CD14-positive monocyte (primary cell): ENCODE results near the gene AQP4. TPM values are rescaled to one million over a fixed set of nuclear protein-coding genes. Genes with fewer than 3 reads are reported as not detected.

ENCODE experiments used
- DNase-seq, 3 donors: peaks; one replicate each; pipeline ENCODE4 v3.0.0-alpha.2; 2011 to 2022
- H2AFZ ChIP-seq: 2 replicates; pipeline ENCODE4 v1.6.0; 2012; ENCODE audit warnings: mild to moderate bottlenecking, low read depth, low read length, inconsistent platforms; ENCODE audit not compliant: insufficient read depth, poor library complexity, severe bottlenecking
- H3K27ac ChIP-seq, 2 donors: 1 replicate in 1 of 2; 2 replicates in 1 of 2; pipeline ENCODE4 v1.5.1; 2012 to 2013; ENCODE audit warnings: low read length in 2 of 2, control low read depth in 1 of 2, inconsistent platforms in 1 of 2, low read depth in 1 of 2, mild to moderate bottlenecking in 1 of 2
- H3K27me3 ChIP-seq, 2 donors: one replicate each; pipeline versions ENCODE4 v1.6.0 to v1.6.1; 2011 to 2013; ENCODE audit warnings: low read length in 2 of 2; ENCODE audit not compliant: control insufficient read depth in 2 of 2, insufficient read depth in 2 of 2
- H3K36me3 ChIP-seq, 2 donors: replicated peaks in 1 of 2; 1 replicate in 1 of 2; 2 replicates in 1 of 2; pipeline versions ENCODE4 v1.5.1 to v1.6.1; 2012 to 2013; ENCODE audit warnings: low read length in 2 of 2, control low read depth in 1 of 2, inconsistent platforms in 1 of 2, mild to moderate bottlenecking in 1 of 2; ENCODE audit not compliant: insufficient read depth in 2 of 2, control insufficient read depth in 1 of 2
- H3K4me1 ChIP-seq, 2 donors: 1 replicate in 1 of 2; 2 replicates in 1 of 2; pipeline versions ENCODE4 v1.5.1 to v1.6.1; 2012 to 2013; ENCODE audit warnings: low read length in 2 of 2, control low read depth in 1 of 2, inconsistent platforms in 1 of 2, mild to moderate bottlenecking in 1 of 2, moderate library complexity in 1 of 2; ENCODE audit not compliant: insufficient read depth in 2 of 2, control insufficient read depth in 1 of 2
- H3K4me2 ChIP-seq: replicated peaks from 2 replicates; pipeline ENCODE3; 2012; ENCODE audit warnings: low read length, moderate library complexity, mild to moderate bottlenecking; ENCODE audit not compliant: poor library complexity, severe bottlenecking; ENCODE audit errors: extremely low read depth
- H3K4me3 ChIP-seq, 3 experiments: fragments of 200-600 bp in 1 of 3; sonication (generic) in 1 of 3; replicated peaks in 1 of 3; 1 replicate in 2 of 3; 2 replicates in 1 of 3; pipeline ENCODE4 v1.5.1; 2011 to 2013; ENCODE audit warnings: low read length in 3 of 3, mild to moderate bottlenecking in 3 of 3, control low read depth in 2 of 3, low read depth in 2 of 3, inconsistent platforms in 1 of 3, moderate library complexity in 1 of 3
- H3K79me2 ChIP-seq: 2 replicates; pipeline ENCODE4 v1.6.0; 2012; ENCODE audit warnings: mild to moderate bottlenecking, control low read depth, inconsistent platforms, low read length, moderate library complexity; ENCODE audit not compliant: insufficient read depth
- H3K9ac ChIP-seq: 2 replicates; pipeline ENCODE4 v1.6.0; 2017; ENCODE audit warnings: low read length, mild to moderate bottlenecking; ENCODE audit not compliant: insufficient read depth, poor library complexity, severe bottlenecking
- H3K9me3 ChIP-seq, 2 donors: replicated peaks in 1 of 2; 1 replicate in 1 of 2; 2 replicates in 1 of 2; pipeline versions ENCODE4 v1.5.1 to v1.6.1; 2012 to 2013; ENCODE audit warnings: low read length in 2 of 2, control low read depth in 1 of 2; ENCODE audit not compliant: control insufficient read depth in 1 of 2, insufficient read depth in 1 of 2
- H4K20me1 ChIP-seq: 2 replicates; pipeline ENCODE4 v1.6.0; 2012; ENCODE audit warnings: mild to moderate bottlenecking, low read length, control low read depth, moderate library complexity; ENCODE audit not compliant: insufficient read depth
- H3K27ac Mint-ChIP-seq, 7 donors: one replicate each; pipeline ENCODE4 v1.8.0; 2020; ENCODE audit warnings: mild to moderate bottlenecking in 7 of 7, mixed read lengths in 7 of 7, moderate library complexity in 6 of 7, inconsistent platforms in 2 of 7
- H3K27me3 Mint-ChIP-seq, 3 donors: one replicate each; pipeline ENCODE4 v1.8.0; 2021 to 2022; ENCODE audit warnings: low read depth in 3 of 3, mild to moderate bottlenecking in 3 of 3, mixed read lengths in 3 of 3, moderate library complexity in 3 of 3, inconsistent platforms in 1 of 3
- H3K36me3 Mint-ChIP-seq, 2 donors: one replicate each; pipeline ENCODE4 v1.8.0; 2020; ENCODE audit warnings: mixed read lengths in 2 of 2, inconsistent platforms in 1 of 2, mild to moderate bottlenecking in 1 of 2
- H3K4me1 Mint-ChIP-seq: one replicate; pipeline ENCODE4 v1.8.0; 2020; ENCODE audit warnings: mild to moderate bottlenecking, mixed read lengths
- H3K4me3 Mint-ChIP-seq, 2 donors: one replicate each; pipeline ENCODE4 v1.8.0; 2020; ENCODE audit warnings: mild to moderate bottlenecking in 2 of 2, mixed read lengths in 2 of 2, moderate library complexity in 1 of 2
- H3K9me3 Mint-ChIP-seq, 7 donors: one replicate each; pipeline ENCODE4 v1.8.0; 2020 to 2022; ENCODE audit warnings: mixed read lengths in 7 of 7, mild to moderate bottlenecking in 6 of 7, moderate library complexity in 6 of 7, inconsistent platforms in 2 of 7
- WGBS: methylation state at CpG from one replicate; pipeline ENCODE4 v1.1.5; 2013; ENCODE audit warnings: missing lambda C conversion rate; ENCODE audit not compliant: insufficient coverage; 5-methylcytosine and 5-hydroxymethylcytosine counted together
- intact Hi-C, 2 donors: fragments of 100-400 bp; cut with micrococcal nuclease; formaldehyde crosslinking; loops; one replicate each; pipeline versions ENCODE4 v1.15.0 to v1.15.1; 2023
- polyA plus RNA-seq, 3 donors: library from polyadenylated mRNA; depleted of rRNA in 1 of 3; unstranded in 2 of 3; stranded (reverse) in 1 of 3; fragments of 300-500 nt in 2 of 3; fragments of >200 nt in 1 of 3; fragmentation: Illumina TruSeq in 2 of 3; gene quantifications; 1 replicate in 2 of 3; 2 replicates in 1 of 3; pipeline ENCODE4 v1.2.3, GENCODE V29; 2012 to 2021
- TF ChIP-seq, protein P1 (sequence below): fragments of 200-600 bp; IDR thresholded peaks from one replicate; pipeline ENCODE4 v1.8.0; 2022; ENCODE audit warnings: antibody characterized with exemption, mild to moderate bottlenecking

The AQP4 gene
- polyA plus RNA-seq, 3 donors = not detected

- H3K36me3 ChIP-seq = no peaks in the 10 kb centered on the region
- H3K79me2 ChIP-seq = no peaks in the 10 kb centered on the region
- Mint-ChIP-seq H3K27ac (no peak overlapping the region), H3K4me3 (no peak overlapping the region), H3K36me3 (peaks cover 0 to 5% of the 10 kb centered on the region in 2 donors), H3K4me1 (peaks cover 18% of the 10 kb centered on the region), H3K27me3 (peaks cover 5 to 25% (median 22%) of the 10 kb centered on the region in 3 donors), H3K9me3 (peaks cover 0 to 13% (median 4%) of the 10 kb centered on the region in 7 donors)
- H3K27ac ChIP-seq = no peak overlapping the region
- no peak for DNase-seq
- no peaks in the 10 kb centered on the region for H4K20me1 ChIP-seq
- H3K4me1 ChIP-seq = peaks cover 11 to 20% of the 10 kb centered on the region in 2 donors
- WGBS = 100% methylated on average over 2 of the region's 3 CpGs
- peaks cover 0 to 6% of the 10 kb centered on the region in 2 donors for H3K9me3 ChIP-seq
- intact Hi-C loops = no loop called here
- H3K9ac ChIP-seq = no peak overlapping the region
- TF ChIP-seq, protein P1, sequence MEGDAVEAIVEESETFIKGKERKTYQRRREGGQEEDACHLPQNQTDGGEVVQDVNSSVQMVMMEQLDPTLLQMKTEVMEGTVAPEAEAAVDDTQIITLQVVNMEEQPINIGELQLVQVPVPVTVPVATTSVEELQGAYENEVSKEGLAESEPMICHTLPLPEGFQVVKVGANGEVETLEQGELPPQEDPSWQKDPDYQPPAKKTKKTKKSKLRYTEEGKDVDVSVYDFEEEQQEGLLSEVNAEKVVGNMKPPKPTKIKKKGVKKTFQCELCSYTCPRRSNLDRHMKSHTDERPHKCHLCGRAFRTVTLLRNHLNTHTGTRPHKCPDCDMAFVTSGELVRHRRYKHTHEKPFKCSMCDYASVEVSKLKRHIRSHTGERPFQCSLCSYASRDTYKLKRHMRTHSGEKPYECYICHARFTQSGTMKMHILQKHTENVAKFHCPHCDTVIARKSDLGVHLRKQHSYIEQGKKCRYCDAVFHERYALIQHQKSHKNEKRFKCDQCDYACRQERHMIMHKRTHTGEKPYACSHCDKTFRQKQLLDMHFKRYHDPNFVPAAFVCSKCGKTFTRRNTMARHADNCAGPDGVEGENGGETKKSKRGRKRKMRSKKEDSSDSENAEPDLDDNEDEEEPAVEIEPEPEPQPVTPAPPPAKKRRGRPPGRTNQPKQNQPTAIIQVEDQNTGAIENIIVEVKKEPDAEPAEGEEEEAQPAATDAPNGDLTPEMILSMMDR = no peak
- H2AFZ ChIP-seq = no peak overlapping the region
- peaks cover 11 to 22% of the 10 kb centered on the region in 2 donors for H3K27me3 ChIP-seq
- no peak overlapping the region for H3K4me2 ChIP-seq
- no peak overlapping the region for H3K4me3 ChIP-seq
Measured at GRCh38 chr18:26827581-26827980, 37.9 kb downstream of the AQP4 start.

DNA sequence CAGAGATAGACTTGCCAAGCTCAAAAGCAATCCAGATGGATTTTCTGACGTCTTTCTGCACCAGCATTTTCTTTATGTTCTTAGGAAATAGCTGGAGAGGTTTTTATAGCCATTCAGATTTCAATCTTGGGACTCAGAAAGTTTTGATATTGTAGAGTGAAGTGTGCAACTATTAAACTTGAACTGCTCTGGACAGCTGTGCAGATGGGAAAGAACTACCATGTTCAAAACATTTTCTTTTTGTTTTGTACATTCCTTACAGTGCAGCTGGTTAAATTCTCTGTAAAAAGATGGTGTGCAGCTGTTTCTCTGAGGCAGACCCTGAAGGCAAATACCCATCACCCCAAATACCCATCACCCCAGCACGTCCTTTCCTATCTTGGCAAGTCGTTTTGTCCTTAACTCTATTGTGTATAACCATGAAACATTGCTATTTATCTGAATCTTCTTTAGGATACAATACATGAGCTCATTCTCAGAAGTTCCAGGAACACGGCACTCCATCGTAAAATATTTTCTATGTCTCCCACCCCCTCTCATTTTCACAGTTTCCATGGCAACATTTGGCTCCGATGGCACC is 38.8 kb downstream of the AQP4 start:
- Histone ChIP-seq H3K4me3 (no peak overlapping the region), H3K36me3 (no peaks in the 10 kb centered on the region), H4K20me1 (no peaks in the 10 kb centered on the region), H3K4me1 (peaks cover 11 to 20% of the 10 kb centered on the region in 2 donors), H3K27me3 (peaks cover 15 to 28% of the 10 kb centered on the region in 2 donors), H2AFZ (no peak overlapping the region), H3K79me2 (no peaks in the 10 kb centered on the region), H3K9ac (no peak overlapping the region), H3K27ac (no peak overlapping the region), H3K9me3 (peaks cover 0 to 6% of the 10 kb centered on the region in 2 donors), H3K4me2 (no peak overlapping the region)
- Mint-ChIP-seq H3K9me3 (peaks cover 0 to 11% (median 4%) of the 10 kb centered on the region in 7 donors), H3K27me3 (peaks cover 5 to 29% (median 20%) of the 10 kb centered on the region in 3 donors), H3K27ac (no peak overlapping the region), H3K4me3 (no peak overlapping the region), H3K4me1 (peaks cover 18% of the 10 kb centered on the region), H3K36me3 (peaks cover 0 to 5% of the 10 kb centered on the region in 2 donors)
- whole genome bisulfite sequencing = 91% methylated on average over 4 of the region's 6 CpGs
- TF ChIP-seq, protein P1 = no peak
- DNase-seq = no peak
- intact Hi-C loops = no loop called here
